K562 (cell line): ENCODE measurements around the gene PFAS. TPM values are rescaled to one million over a fixed set of nuclear protein-coding genes. Genes with fewer than 3 reads are reported as not detected.

Experiments used
- AFF4 ChIP-seq: sonication (generic); formaldehyde crosslinking; IDR thresholded peaks from 2 replicates; pipeline ENCODE4 v1.8.0; 2023; ENCODE audit warnings: mild to moderate bottlenecking, missing genetic modification reagents
- ARHGAP35 ChIP-seq: fragments of 450-650 bp; IDR thresholded peaks from 2 replicates; pipeline ENCODE4 v1.6.1; 2018; ENCODE audit not compliant: partially characterized antibody
- ARID3B ChIP-seq: fragments of 250-450 bp; sonication (Bioruptor Pico); IDR thresholded peaks from 2 replicates; pipeline ENCODE4 v1.4.0; 2020; ENCODE audit warnings: borderline replicate concordance
- ATF7 ChIP-seq: fragments of 450-650 bp; IDR thresholded peaks from 2 replicates; pipeline ENCODE4 v1.7.1; 2014; ENCODE audit warnings: mild to moderate bottlenecking, moderate library complexity
- BDP1 ChIP-seq: IDR thresholded peaks from 3 replicates; pipeline ENCODE4 v1.6.1; 2011; ENCODE audit not compliant: insufficient read length, insufficient read depth
- CREB1 ChIP-seq, 2 experiments: sonication (generic) in 1 of 2; formaldehyde crosslinking in 1 of 2; IDR thresholded peaks; 2 replicates each; pipeline versions ENCODE4 v1.6.1 to v1.8.0; 2012 to 2022; ENCODE audit warnings: inconsistent platforms in 1 of 2, mild to moderate bottlenecking in 1 of 2, missing genetic modification reagents in 1 of 2, moderate library complexity in 1 of 2
- ETV6 ChIP-seq, 3 experiments: fragments of 150-350 bp in 1 of 3; sonication (generic) in 1 of 3; formaldehyde crosslinking in 1 of 3; IDR thresholded peaks; 2 replicates each; pipeline versions ENCODE4 v1.6.1 to v1.8.0; 2014 to 2022; ENCODE audit warnings: borderline replicate concordance in 2 of 3, low read depth in 2 of 3, antibody characterized with exemption in 1 of 3, low read length in 1 of 3, mild to moderate bottlenecking in 1 of 3, missing genetic modification reagents in 1 of 3
- FOXK2 ChIP-seq, 2 experiments: fragments of 450-650 bp; IDR thresholded peaks in 1 of 2; conservative IDR thresholded peaks in 1 of 2; 2 replicates each; pipeline ENCODE4 v1.6.1; 2016; ENCODE audit warnings: low read depth in 2 of 2, mild to moderate bottlenecking in 1 of 2
- HNRNPUL1 ChIP-seq: fragments of 200-400 bp; formaldehyde crosslinking; IDR thresholded peaks from 2 replicates; pipeline ENCODE4 v1.6.1; 2017; ENCODE audit warnings: low read length
- PHF8 ChIP-seq: fragments of 200-600 bp; sonication (generic); IDR thresholded peaks from 2 replicates; pipeline ENCODE4 v1.6.1; 2012; ENCODE audit warnings: mixed run types, mild to moderate bottlenecking, inconsistent platforms, low read length, moderate library complexity, borderline replicate concordance
- POLR2G ChIP-seq: fragments of 200-400 bp; formaldehyde crosslinking; IDR thresholded peaks from 2 replicates; pipeline ENCODE4 v1.6.1; 2017; ENCODE audit warnings: low read depth, mild to moderate bottlenecking, antibody characterized with exemption, low read length, moderate library complexity
- RAD21 ChIP-seq, 2 experiments: fragments of 250-450 bp in 1 of 2; fragments of 450-650 bp in 1 of 2; sonication (Bioruptor Pico) in 1 of 2; formaldehyde crosslinking in 1 of 2; IDR thresholded peaks in 1 of 2; conservative IDR thresholded peaks in 1 of 2; 2 replicates each; pipeline versions ENCODE4 v1.4.0 to v1.8.0; 2020 to 2022; ENCODE audit warnings: mild to moderate bottlenecking in 2 of 2, moderate library complexity in 1 of 2
- TBL1XR1 ChIP-seq, 2 experiments: IDR thresholded peaks; 2 replicates each; pipeline ENCODE4 v1.6.1; 2012; ENCODE audit warnings: improper control_type of control experiment in 2 of 2, low read length in 2 of 2, mild to moderate bottlenecking in 1 of 2
- TOE1 ChIP-seq, 2 experiments: fragments of 450-650 bp in 1 of 2; sonication (generic) in 1 of 2; formaldehyde crosslinking in 1 of 2; IDR thresholded peaks; 2 replicates each; pipeline versions ENCODE4 v1.7.1 to v1.8.0; 2016 to 2022; ENCODE audit warnings: borderline replicate concordance in 2 of 2, mild to moderate bottlenecking in 2 of 2, antibody characterized with exemption in 1 of 2, inconsistent platforms in 1 of 2, low read depth in 1 of 2, missing genetic modification reagents in 1 of 2, moderate library complexity in 1 of 2
- USF2 ChIP-seq: sonication (generic); formaldehyde crosslinking; IDR thresholded peaks from 2 replicates; pipeline ENCODE4 v1.5.0; 2020; ENCODE audit warnings: missing genetic modification reagents
- ZNF197 ChIP-seq: fragments of 200-800 bp; sonication (Bioruptor generic); IDR thresholded peaks from 2 replicates; pipeline ENCODE4 v1.6.1; 2016; ENCODE audit warnings: low read depth, missing genetic modification characterization, missing compliant biosample characterization
- ZNF316 ChIP-seq: fragments of 450-650 bp; IDR thresholded peaks from 2 replicates; pipeline ENCODE4 v1.6.1; 2016
- ZNF778 ChIP-seq: fragments of 450-650 bp; formaldehyde crosslinking; IDR thresholded peaks from 2 replicates; pipeline ENCODE4 v1.4.0; 2020; ENCODE audit warnings: mild to moderate bottlenecking, moderate library complexity
- ZSCAN29 ChIP-seq: fragments of 450-650 bp; IDR thresholded peaks from 2 replicates; pipeline ENCODE4 v1.6.1; 2017
- polyA plus RNA-seq, 8 experiments: library from polyadenylated mRNA; depleted of rRNA in 4 of 8; stranded (reverse) in 5 of 8; unstranded in 3 of 8; fragments of >200 nt; fragmentation: Nextera tagmentation in 2 of 8; fragmentation: Illumina TruSeq in 1 of 8; extraction: Ambion mirVana in 2 of 8; extraction: Trizol in 1 of 8; gene quantifications; 2 replicates each; pipeline versions ENCODE4 v1.2.1 to v1.2.3, GENCODE V29; 2011 to 2014; ENCODE audit warnings: inconsistent platforms in 1 of 8, missing spikeins in 1 of 8
- total RNA-seq, 7 experiments: library from RNA; depleted of rRNA in 6 of 7; stranded (reverse); fragments of >200 nt in 6 of 7; fragmentation: Illumina TruSeq in 2 of 7; extraction: Trizol in 2 of 7; gene quantifications; 2 replicates each; pipeline versions ENCODE4 v1.2.1 to v1.2.3, GENCODE V29; 2011 to 2021; ENCODE audit warnings: low replicate concordance in 1 of 7

Gene PFAS
- total and polyA plus RNA-seq, 9 of the 15 experiments (the other 6 are each of a cell fraction or from before 2014, with no cell fraction given): 11.6 to 131 (median 43.9) TPM

- TF ChIP-seq PHF8 (peak; percentile 11; the same call in 1 of the 2 replicates), TOE1 (IDR thresholded peaks at IDR 0.05; ENCODE audit: borderline replicate concordance) (0 out of 2 replicates have a peak, but pooled peaks have one; percentile 12), TOE1 (CRISPR knock-in tag; IDR thresholded peaks at IDR 0.05; ENCODE audit: borderline replicate concordance, low read depth) (no peak), RAD21 (CRISPR knock-in tag; conservative IDR thresholded peaks at IDR 0.05 in 1 of 2, IDR thresholded peaks at IDR 0.05 in 1 of 2) (no peak), HNRNPUL1 (no peak), CREB1 (IDR thresholded peaks at IDR 0.05) (peak; percentile 35; the same call in 1 of the 2 replicates), CREB1 (CRISPR knock-in tag; IDR thresholded peaks at IDR 0.05) (peak; percentile 50), ETV6 (IDR thresholded peaks at IDR 0.05; ENCODE audit: borderline replicate concordance in 1 of 2, low read depth in 2 of 2, low read length in 1 of 2) (peak in 1 of 2 experiments; percentile 12; a peak in 1 of 4 replicates), ETV6 (CRISPR knock-in tag; IDR thresholded peaks at IDR 0.05; ENCODE audit: borderline replicate concordance) (no peak), USF2 (no peak), POLR2G (peak; percentile 57), ZNF197 (0 out of 2 replicates have a peak, but pooled peaks have one; percentile 43), ZNF316 (peak; percentile 32; the same call in 1 of the 2 replicates), BDP1 (peak; percentile 65), ZSCAN29 (peak; percentile 72; the same call in 1 of the 2 replicates), ATF7 (peak; percentile 45; the same call in 1 of the 2 replicates), ZNF778 (no peak), FOXK2 (conservative IDR thresholded peaks at IDR 0.05 in 1 of 2, IDR thresholded peaks at IDR 0.05 in 1 of 2; ENCODE audit: low read depth in 2 of 2) (peak in 1 of 2 experiments; percentile 56; a peak in 2 of 4 replicates), TBL1XR1 (IDR thresholded peaks at IDR 0.05; ENCODE audit: low read length in 2 of 2) (peak in 1 of 2 experiments; percentile 88; a peak in 2 of 4 replicates), ARHGAP35 (no peak), AFF4 (no peak), ARID3B (CRISPR knock-in tag) (no peak)
These were observed 28.1 kb upstream of the PFAS start (continued) for GRCh38 chr17:8220783-8221662.
